HFF-Myc (cell line): Measurements from ENCODE around the gene SEPTIN5.
"Not testable (repeated sequence)": the region's sequence is repeated elsewhere in the genome, so short reads cannot be mapped to it uniquely, and the experiment has no call there.

Experiments
- DNase-seq: peaks from one replicate; pipeline ENCODE4 v3.0.0-alpha.2; 2011; ENCODE audit warnings: low read depth; ENCODE audit errors: extremely low read depth
- H3K4me3 ChIP-seq: replicated peaks from 2 replicates; pipeline ENCODE4 v1.5.1; 2011; ENCODE audit warnings: low read depth, mild to moderate bottlenecking, control low read depth, low read length
- CTCF ChIP-seq: IDR thresholded peaks from 2 replicates; pipeline ENCODE4 v1.5.1; 2012; ENCODE audit warnings: mild to moderate bottlenecking, low read depth, low read length, control low read depth; ENCODE audit errors: missing control alignments

Gene SEPTIN5

GRCh38 chr22:19693581-19693980 is 20.7 kb upstream of the SEPTIN5 start:
- DNase-seq = no peak
- no peak overlapping the region for H3K4me3 ChIP-seq
- TF ChIP-seq CTCF = no peak

- no peak for DNase-seq
- H3K4me3 ChIP-seq = no peak overlapping the region
- TF ChIP-seq CTCF = no peak
Measured at GRCh38 chr22:19693981-19694670, 20.2 kb upstream of the SEPTIN5 start.

GRCh38 chr22:19694696-19695095 is 19.6 kb upstream of the SEPTIN5 start:
- no peak overlapping the region for H3K4me3 ChIP-seq
- DNase-seq = no peak
- TF ChIP-seq CTCF = no peak

GRCh38 chr22:19696504-19697276 is 17.6 kb upstream of the SEPTIN5 start:
- no peak for DNase-seq
- no peak for TF ChIP-seq CTCF
- H3K4me3 ChIP-seq = no peak overlapping the region

GRCh38 chr22:19697871-19698270 is 16.4 kb upstream of the SEPTIN5 start:
- not testable (repeated sequence) for H3K4me3 ChIP-seq, DNase-seq

- no peak for DNase-seq
- H3K4me3 ChIP-seq = no peak overlapping the region
- TF ChIP-seq CTCF = no peak
Measured at GRCh38 chr22:19700790-19701419, 13.4 kb upstream of the SEPTIN5 start.
